Liver (tissue), 9 donors: ENCODE data around the gene SORL1. TPM values are rescaled to one million over a fixed set of nuclear protein-coding genes. Genes with fewer than 3 reads are reported as not detected.

Experiments
- DNase-seq: peaks from one replicate; pipeline ENCODE4 v3.0.0-alpha.2; 2017; ENCODE audit warnings: low spot score
- H3K27ac ChIP-seq, 2 donors: one replicate each; pipeline ENCODE4 v1.7.0; 2013; ENCODE audit warnings: inconsistent platforms in 2 of 2, low read length in 2 of 2, control low read depth in 1 of 2, low read depth in 1 of 2, mild to moderate bottlenecking in 1 of 2
- H3K27me3 ChIP-seq, 4 donors: one replicate each; pipeline versions ENCODE4 v1.6.1 to v1.7.0; 2013; ENCODE audit warnings: low read length in 3 of 4, inconsistent platforms in 1 of 4, mild to moderate bottlenecking in 1 of 4, moderate library complexity in 1 of 4; ENCODE audit not compliant: control insufficient read depth in 4 of 4, insufficient read depth in 4 of 4
- H3K36me3 ChIP-seq, 4 donors: one replicate each; pipeline versions ENCODE4 v1.6.1 to v1.7.0; 2013; ENCODE audit warnings: low read length in 3 of 4, mild to moderate bottlenecking in 3 of 4, low read depth in 1 of 4, moderate library complexity in 1 of 4; ENCODE audit not compliant: control insufficient read depth in 4 of 4, insufficient read depth in 3 of 4
- H3K4me1 ChIP-seq, 4 donors: one replicate each; pipeline versions ENCODE4 v1.6.1 to v1.7.0; 2013; ENCODE audit warnings: low read length in 3 of 4, mild to moderate bottlenecking in 3 of 4, moderate library complexity in 1 of 4; ENCODE audit not compliant: control insufficient read depth in 4 of 4, insufficient read depth in 4 of 4
- H3K4me3 ChIP-seq, 3 donors: one replicate each; pipeline versions ENCODE4 v1.6.1 to v1.7.0; 2013; ENCODE audit warnings: low read length in 3 of 3, control low read depth in 1 of 3, low read depth in 1 of 3, mild to moderate bottlenecking in 1 of 3
- H3K9ac ChIP-seq, 2 donors: one replicate each; pipeline ENCODE4 v1.7.0; 2013; ENCODE audit warnings: low read length in 2 of 2, mild to moderate bottlenecking in 2 of 2, moderate library complexity in 2 of 2, control low read depth in 1 of 2, low read depth in 1 of 2
- H3K9me3 ChIP-seq, 4 donors: one replicate each; pipeline versions ENCODE4 v1.6.1 to v1.7.0; 2013; ENCODE audit warnings: low read length in 3 of 4; ENCODE audit not compliant: control insufficient read depth in 4 of 4
- EGR1 ChIP-seq, 2 donors: IDR thresholded peaks; 2 replicates each; pipeline ENCODE4 v1.6.1; 2016 to 2018; ENCODE audit warnings: antibody characterized with exemption in 2 of 2, low read depth in 2 of 2
- FOXA1 ChIP-seq: IDR thresholded peaks from 2 replicates; pipeline ENCODE4 v1.6.1; 2016; ENCODE audit warnings: antibody characterized with exemption
- FOXA2 ChIP-seq: IDR thresholded peaks from 2 replicates; pipeline ENCODE4 v1.6.1; 2016; ENCODE audit warnings: antibody characterized with exemption
- GABPA ChIP-seq, 2 donors: IDR thresholded peaks in 1 of 2; conservative IDR thresholded peaks in 1 of 2; 2 replicates each; pipeline ENCODE4 v1.6.1; 2016; ENCODE audit warnings: antibody characterized with exemption in 2 of 2, mild to moderate bottlenecking in 1 of 2, moderate library complexity in 1 of 2
- HNF4A ChIP-seq, 2 donors: conservative IDR thresholded peaks; 2 replicates each; pipeline ENCODE4 v1.6.1; 2016; ENCODE audit warnings: antibody characterized with exemption in 2 of 2, mild to moderate bottlenecking in 2 of 2
- HNF4G ChIP-seq: IDR thresholded peaks from 2 replicates; pipeline ENCODE4 v1.6.1; 2016; ENCODE audit warnings: antibody characterized with exemption
- JUND ChIP-seq, 2 donors: IDR thresholded peaks; 2 replicates each; pipeline ENCODE4 v1.6.1; 2016; ENCODE audit warnings: antibody characterized with exemption in 2 of 2
- NR2F2 ChIP-seq: IDR thresholded peaks from 2 replicates; pipeline ENCODE4 v1.6.1; 2016; ENCODE audit warnings: antibody characterized with exemption
- RAD21 ChIP-seq, 2 donors: IDR thresholded peaks; 2 replicates each; pipeline ENCODE4 v1.6.1; 2016; ENCODE audit warnings: antibody characterized with exemption in 2 of 2, mild to moderate bottlenecking in 2 of 2
- REST ChIP-seq: IDR thresholded peaks from 2 replicates; pipeline ENCODE4 v1.6.1; 2016; ENCODE audit warnings: antibody characterized with exemption, mild to moderate bottlenecking
- RXRA ChIP-seq, 2 donors: IDR thresholded peaks; 2 replicates each; pipeline ENCODE4 v1.6.1; 2017 to 2018; ENCODE audit warnings: antibody characterized with exemption in 2 of 2, mild to moderate bottlenecking in 1 of 2
- SP1 ChIP-seq: IDR thresholded peaks from 2 replicates; pipeline ENCODE4 v1.6.1; 2018; ENCODE audit warnings: antibody characterized with exemption, mild to moderate bottlenecking
- TAF1 ChIP-seq: conservative IDR thresholded peaks from 2 replicates; pipeline ENCODE4 v1.6.1; 2016; ENCODE audit warnings: antibody characterized with exemption, mild to moderate bottlenecking
- YY1 ChIP-seq: IDR thresholded peaks from 2 replicates; pipeline ENCODE4 v1.6.1; 2016; ENCODE audit warnings: antibody characterized with exemption, mild to moderate bottlenecking
- ZBTB33 ChIP-seq: IDR thresholded peaks from 2 replicates; pipeline ENCODE4 v1.6.1; 2016; ENCODE audit warnings: antibody characterized with exemption
- WGBS: extraction: QIAGEN DNeasy Blood & Tissue Kit; methylation state at CpG from one replicate; pipeline ENCODE4 v1.1.7; 2013; 5-methylcytosine and 5-hydroxymethylcytosine counted together
- polyA plus RNA-seq, 2 donors: library from polyadenylated mRNA; stranded (reverse) in 1 of 2; unstranded in 1 of 2; fragments of 200-250 nt in 1 of 2; fragments of >200 nt in 1 of 2; fragmentation: Nextera tagmentation in 1 of 2; extraction: Ambion mirVana in 1 of 2; gene quantifications; one replicate each; pipeline versions ENCODE4 v1.2.1 to v1.2.3, GENCODE V29; 2013 to 2015
- total RNA-seq, 2 donors: library from RNA; depleted of rRNA; stranded (reverse); fragments of >200 nt; gene quantifications; one replicate each; pipeline ENCODE4 v1.2.3, GENCODE V29; 2014
- TF ChIP-seq, protein P1 (sequence below): fragments of 150-350 bp; IDR thresholded peaks from 2 replicates; pipeline ENCODE4 v1.5.1; 2017; ENCODE audit warnings: improper control_type of control experiment, low read depth, low read length; ENCODE audit not compliant: missing input control
- TF ChIP-seq, protein P2 (sequence below): IDR thresholded peaks from 2 replicates; pipeline ENCODE4 v1.6.1; 2016; ENCODE audit warnings: antibody characterized with exemption
- TF ChIP-seq, protein P3 (sequence below): IDR thresholded peaks from 2 replicates; pipeline ENCODE4 v1.6.1; 2016; ENCODE audit warnings: antibody characterized with exemption
- donor health status: healthy.
- donor health status: healthy.
- donor health status: healthy.
- donor health status: healthy.
- donor health status: healthy.

SORL1 gene
- total and polyA plus RNA-seq, 4 donors: 14.6 to 124 (median 25.4) TPM

- no peak overlapping the region for H3K9ac ChIP-seq
- no peak overlapping the region for H3K4me3 ChIP-seq
These were observed 34.5 kb upstream of the SORL1 start for GRCh38 chr11:121417607-121418006.

More at GRCh38 chr11:121417607-121418006, 34.5 kb upstream of the SORL1 start:
- Histone ChIP-seq H3K4me1 (peaks cover 5 to 16% (median 11%) of the 10 kb centered on the region in 4 donors), H3K27ac (peak overlapping the region; percentile 55 to 69), H3K36me3 (no peaks in the 10 kb centered on the region), H3K27me3 (no peaks in the 10 kb centered on the region), H3K9me3 (no peaks in the 10 kb centered on the region)
- 26% methylated on average over 2 of the region's 2 CpGs for WGBS
- TF ChIP-seq RAD21 (IDR thresholded peaks at IDR 0.05) (no peak), REST (no peak), TAF1 (no peak), RXRA (IDR thresholded peaks at IDR 0.05) (no peak), EGR1 (IDR thresholded peaks at IDR 0.05; ENCODE audit: low read depth in 2 of 2) (no peak), GABPA (IDR thresholded peaks at IDR 0.05 in 1 of 2, conservative IDR thresholded peaks at IDR 0.05 in 1 of 2) (no peak), FOXA1 (no peak), JUND (IDR thresholded peaks at IDR 0.05) (no peak), ZBTB33 (no peak), FOXA2 (no peak), NR2F2 (no peak), HNF4G (no peak), HNF4A (conservative IDR thresholded peaks at IDR 0.05) (no peak), SP1 (no peak), YY1 (no peak)
- TF ChIP-seq, protein P1, sequence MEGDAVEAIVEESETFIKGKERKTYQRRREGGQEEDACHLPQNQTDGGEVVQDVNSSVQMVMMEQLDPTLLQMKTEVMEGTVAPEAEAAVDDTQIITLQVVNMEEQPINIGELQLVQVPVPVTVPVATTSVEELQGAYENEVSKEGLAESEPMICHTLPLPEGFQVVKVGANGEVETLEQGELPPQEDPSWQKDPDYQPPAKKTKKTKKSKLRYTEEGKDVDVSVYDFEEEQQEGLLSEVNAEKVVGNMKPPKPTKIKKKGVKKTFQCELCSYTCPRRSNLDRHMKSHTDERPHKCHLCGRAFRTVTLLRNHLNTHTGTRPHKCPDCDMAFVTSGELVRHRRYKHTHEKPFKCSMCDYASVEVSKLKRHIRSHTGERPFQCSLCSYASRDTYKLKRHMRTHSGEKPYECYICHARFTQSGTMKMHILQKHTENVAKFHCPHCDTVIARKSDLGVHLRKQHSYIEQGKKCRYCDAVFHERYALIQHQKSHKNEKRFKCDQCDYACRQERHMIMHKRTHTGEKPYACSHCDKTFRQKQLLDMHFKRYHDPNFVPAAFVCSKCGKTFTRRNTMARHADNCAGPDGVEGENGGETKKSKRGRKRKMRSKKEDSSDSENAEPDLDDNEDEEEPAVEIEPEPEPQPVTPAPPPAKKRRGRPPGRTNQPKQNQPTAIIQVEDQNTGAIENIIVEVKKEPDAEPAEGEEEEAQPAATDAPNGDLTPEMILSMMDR: no peak
- TF ChIP-seq, protein P2, sequence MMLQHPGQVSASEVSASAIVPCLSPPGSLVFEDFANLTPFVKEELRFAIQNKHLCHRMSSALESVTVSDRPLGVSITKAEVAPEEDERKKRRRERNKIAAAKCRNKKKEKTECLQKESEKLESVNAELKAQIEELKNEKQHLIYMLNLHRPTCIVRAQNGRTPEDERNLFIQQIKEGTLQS: no peak
- TF ChIP-seq, protein P3, sequence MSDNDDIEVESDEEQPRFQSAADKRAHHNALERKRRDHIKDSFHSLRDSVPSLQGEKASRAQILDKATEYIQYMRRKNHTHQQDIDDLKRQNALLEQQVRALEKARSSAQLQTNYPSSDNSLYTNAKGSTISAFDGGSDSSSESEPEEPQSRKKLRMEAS: no peak
- no peak for DNase-seq
